BJ (cell line): ENCODE data around the gene NUDT6. TPM values are rescaled to one million over a fixed set of nuclear protein-coding genes. Genes with fewer than 3 reads are reported as not detected.
A peak's percentile ranks its signal among the peaks of the same experiment; 100 is the strongest.

Experiments used
- CTCF ChIA-PET: fragments of 350-600 bp; formaldehyde crosslinking; extraction: SDS; loops from one replicate; lab custom pipeline; 2021; ENCODE audit warnings: antibody characterized with exemption, inconsistent platforms; lab: Yijun Ruan, JAX
- POLR2A ChIA-PET: fragments of 300-600 bp; sonication (Branson Sonifier 250); formaldehyde crosslinking; extraction: SDS; loops from one replicate; lab custom pipeline; 2021; ENCODE audit warnings: antibody characterized with exemption; lab: Charles Lee
- DNase-seq: peaks from one replicate; pipeline ENCODE4 v3.0.0-alpha.2; 2011; ENCODE audit warnings: low read depth
- H3K27me3 ChIP-seq: 2 replicates; pipeline ENCODE4 v1.6.0; 2011; ENCODE audit warnings: low read length; ENCODE audit not compliant: control insufficient read depth, insufficient read depth
- H3K36me3 ChIP-seq: 2 replicates; pipeline ENCODE4 v1.5.1; 2011; ENCODE audit warnings: low read length; ENCODE audit not compliant: control insufficient read depth, insufficient read depth
- H3K4me3 ChIP-seq: 2 replicates; pipeline ENCODE4 v1.5.1; 2011; ENCODE audit warnings: low read depth, mild to moderate bottlenecking, control low read depth, low read length
- polyA plus RNA-seq: library from polyadenylated mRNA; depleted of rRNA; stranded (reverse); fragments of >200 nt; gene quantifications from 2 replicates; pipeline ENCODE4 v1.2.3, GENCODE V29; 2011
- TF ChIP-seq, protein P1 (sequence below): IDR thresholded peaks from 2 replicates; pipeline ENCODE4 v1.5.1; 2011; ENCODE audit warnings: low read depth, mild to moderate bottlenecking, control low read depth, inconsistent platforms, low read length, moderate library complexity; ENCODE audit not compliant: insufficient read depth

Gene NUDT6
- polyA plus RNA-seq, 1 experiment = 2.4 TPM

DNA sequence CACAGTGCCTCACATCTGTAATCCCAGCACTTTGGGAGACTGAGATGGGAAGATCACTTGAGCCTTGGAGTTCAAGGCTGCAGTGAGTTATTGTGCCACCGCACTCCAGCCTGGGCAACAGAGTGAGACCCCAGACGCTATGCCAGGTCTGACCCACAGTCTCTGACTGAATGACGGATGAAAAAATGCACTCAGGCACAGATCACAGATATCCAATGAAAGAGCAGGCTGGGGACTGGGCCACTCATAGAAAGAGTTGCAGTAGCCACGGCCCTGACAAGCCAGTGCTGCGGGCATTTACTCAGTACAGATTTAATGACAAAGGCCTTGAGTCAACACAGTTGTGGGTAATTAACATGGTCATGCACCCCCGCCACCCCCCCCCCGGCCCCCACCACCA, 22.7 kb downstream of the NUDT6 start:
- POLR2A ChIA-PET = interaction anchor here (0.5 kb wide), 1 partner anchor 188 kb away, joined by 3 read pairs; no protein-coding TSS in a partner anchor
- no peak for DNase-seq
- TF ChIP-seq, protein P1, sequence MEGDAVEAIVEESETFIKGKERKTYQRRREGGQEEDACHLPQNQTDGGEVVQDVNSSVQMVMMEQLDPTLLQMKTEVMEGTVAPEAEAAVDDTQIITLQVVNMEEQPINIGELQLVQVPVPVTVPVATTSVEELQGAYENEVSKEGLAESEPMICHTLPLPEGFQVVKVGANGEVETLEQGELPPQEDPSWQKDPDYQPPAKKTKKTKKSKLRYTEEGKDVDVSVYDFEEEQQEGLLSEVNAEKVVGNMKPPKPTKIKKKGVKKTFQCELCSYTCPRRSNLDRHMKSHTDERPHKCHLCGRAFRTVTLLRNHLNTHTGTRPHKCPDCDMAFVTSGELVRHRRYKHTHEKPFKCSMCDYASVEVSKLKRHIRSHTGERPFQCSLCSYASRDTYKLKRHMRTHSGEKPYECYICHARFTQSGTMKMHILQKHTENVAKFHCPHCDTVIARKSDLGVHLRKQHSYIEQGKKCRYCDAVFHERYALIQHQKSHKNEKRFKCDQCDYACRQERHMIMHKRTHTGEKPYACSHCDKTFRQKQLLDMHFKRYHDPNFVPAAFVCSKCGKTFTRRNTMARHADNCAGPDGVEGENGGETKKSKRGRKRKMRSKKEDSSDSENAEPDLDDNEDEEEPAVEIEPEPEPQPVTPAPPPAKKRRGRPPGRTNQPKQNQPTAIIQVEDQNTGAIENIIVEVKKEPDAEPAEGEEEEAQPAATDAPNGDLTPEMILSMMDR = no peak
- Histone ChIP-seq H3K36me3 (peaks cover 2% of the 10 kb centered on the region; the same call in 1 of the 2 replicates), H3K27me3 (no peaks in the 10 kb centered on the region), H3K4me3 (no peak overlapping the region)
- CTCF ChIA-PET = interaction anchor here (4.5 kb wide), 1 partner anchor 15 kb away, joined by 15 read pairs; no protein-coding TSS in a partner anchor

DNA sequence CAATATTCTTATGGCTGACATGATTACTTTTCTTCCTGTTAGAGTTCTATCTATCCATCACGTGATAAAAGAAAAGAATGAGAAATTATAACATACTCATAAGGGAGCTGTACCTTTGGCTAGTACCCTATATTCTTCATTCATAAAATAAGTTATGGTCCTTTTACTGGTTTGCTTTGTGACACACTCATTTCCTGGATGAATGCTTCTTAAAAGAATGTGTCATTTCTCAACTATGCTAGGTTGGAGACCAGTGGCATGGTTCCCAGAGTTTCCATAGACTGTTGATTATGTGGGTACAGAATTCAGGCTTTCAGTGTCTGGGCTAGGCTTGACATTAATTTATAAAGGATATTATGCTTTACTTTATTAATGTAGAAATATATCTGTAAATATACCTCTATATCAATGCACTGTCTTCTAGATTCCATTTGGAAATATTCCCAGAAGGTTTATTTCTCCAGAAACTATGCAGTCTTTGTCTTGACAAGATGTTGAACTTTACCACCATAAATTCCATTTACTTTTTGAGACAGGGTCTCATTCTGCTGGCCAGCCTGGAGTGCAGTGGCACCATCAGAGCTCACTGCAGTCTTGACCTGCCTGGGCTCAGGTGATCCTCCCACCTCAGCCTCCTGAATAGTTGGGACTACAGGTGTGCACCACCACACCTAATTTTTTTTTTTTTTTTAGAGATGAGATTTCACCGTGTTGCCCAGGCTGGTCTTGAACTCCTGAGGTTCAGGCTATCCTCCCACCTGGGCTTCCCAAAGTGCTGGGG, 23.8 kb downstream of the NUDT6 start:
- Histone ChIP-seq H3K4me3 (no peak overlapping the region), H3K27me3 (no peaks in the 10 kb centered on the region), H3K36me3 (peaks cover 2% of the 10 kb centered on the region; the same call in 1 of the 2 replicates)
- TF ChIP-seq, protein P1 = no peak
- CTCF ChIA-PET = interaction anchor here (0.7 to 4.5 kb wide), 2 partner anchors 16 to 140 kb away, joined by 3 to 15 read pairs; no protein-coding TSS in a partner anchor
- POLR2A ChIA-PET = interaction anchor here (0.5 kb wide), 1 partner anchor 143 kb away, joined by 5 read pairs; no protein-coding TSS in a partner anchor
- peak; percentile 70 for DNase-seq

DNA sequence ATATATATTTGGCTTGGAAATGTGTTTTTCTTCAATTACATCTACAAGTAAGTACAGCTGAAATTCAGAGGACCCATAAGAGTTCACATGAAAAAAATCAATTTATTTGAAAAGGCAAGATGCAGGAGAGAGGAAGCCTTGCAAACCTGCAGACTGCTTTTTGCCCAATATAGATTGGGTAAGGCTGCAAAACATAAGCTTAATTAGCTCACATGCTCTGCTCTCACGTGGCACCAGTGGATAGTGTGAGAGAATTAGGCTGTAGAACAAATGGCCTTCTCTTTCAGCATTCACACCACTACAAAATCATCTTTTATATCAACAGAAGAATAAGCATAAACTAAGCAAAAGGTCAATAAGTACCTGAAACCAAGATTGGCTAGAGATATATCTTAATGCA, 26.1 kb downstream of the NUDT6 start:
- TF ChIP-seq, protein P1 = no peak
- Histone ChIP-seq H3K36me3 (peaks cover 6% of the 10 kb centered on the region), H3K4me3 (no peak overlapping the region), H3K27me3 (no peaks in the 10 kb centered on the region)
- POLR2A ChIA-PET = no interaction called here
- CTCF ChIA-PET = interaction anchor here (4.5 kb wide), 1 partner anchor 18 kb away, joined by 15 read pairs; no protein-coding TSS in a partner anchor
- no peak for DNase-seq

DNA sequence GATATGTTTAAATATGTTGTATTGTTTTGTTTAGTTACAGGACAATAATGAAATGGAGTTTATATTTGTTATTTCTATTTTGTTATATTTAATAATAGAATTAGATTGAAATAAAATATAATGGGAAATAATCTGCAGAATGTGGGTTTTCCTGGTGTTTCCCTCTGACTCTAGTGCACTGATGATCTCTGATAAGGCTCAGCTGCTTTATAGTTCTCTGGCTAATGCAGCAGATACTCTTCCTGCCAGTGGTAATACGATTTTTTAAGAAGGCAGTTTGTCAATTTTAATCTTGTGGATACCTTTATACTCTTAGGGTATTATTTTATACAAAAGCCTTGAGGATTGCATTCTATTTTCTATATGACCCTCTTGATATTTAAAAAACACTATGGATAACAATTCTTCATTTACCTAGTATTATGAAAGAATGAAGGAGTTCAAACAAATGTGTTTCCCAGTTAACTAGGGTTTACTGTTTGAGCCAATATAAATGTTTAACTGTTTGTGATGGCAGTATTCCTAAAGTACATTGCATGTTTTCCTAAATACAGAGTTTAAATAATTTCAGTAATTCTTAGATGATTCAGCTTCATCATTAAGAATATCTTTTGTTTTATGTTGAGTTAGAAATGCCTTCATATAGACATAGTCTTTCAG, 26.9 kb downstream of the NUDT6 start:
- peaks cover 6% of the 10 kb centered on the region for H3K36me3 ChIP-seq

More for the DNA sequence above, 26.9 kb downstream of the NUDT6 start:
- H3K4me3 ChIP-seq = no peak overlapping the region
- H3K27me3 ChIP-seq = no peaks in the 10 kb centered on the region
- DNase-seq = no peak
- CTCF ChIA-PET = interaction anchor here (0.6 to 4.5 kb wide), 3 partner anchors 15 to 138 kb away, joined by 4 to 15 read pairs (median 9); no protein-coding TSS in a partner anchor
- TF ChIP-seq, protein P1 = no peak
- POLR2A ChIA-PET = no interaction called here
